ENCODE results near the gene GPANK1. TPM values are rescaled to one million over a fixed set of nuclear protein-coding genes. Genes with fewer than 3 reads are reported as not detected.

The GPANK1 gene
- total and polyA plus RNA-seq, 9 of the 15 experiments (the other 6 are each of a cell fraction or from before 2014, with no cell fraction given) = 32.2 to 111 (median 46.3) TPM

GRCh38 chr6:31620586-31621319, 44.0 kb downstream of the GPANK1 start, which contains the start of gene PRRC2A (continued):
- no peak for TF ChIP-seq NFE2L1 (tag; IDR thresholded peaks at IDR 0.05; ENCODE audit: borderline replicate concordance, low read depth)
- TF ChIP-seq PTTG1 (tag; IDR thresholded peaks at IDR 0.05; ENCODE audit: low read depth) = no peak
- peak; percentile 1 for TF ChIP-seq CTCFL (IDR thresholded peaks at IDR 0.05; ENCODE audit: borderline replicate concordance, insufficient read depth, low read depth, low read length, poor library complexity, severe bottlenecking)
- peak; percentile 93 for TF ChIP-seq POLR2G (IDR thresholded peaks at IDR 0.05; ENCODE audit: low read depth, low read length)
- no peak for TF ChIP-seq TEAD2 (tag; IDR thresholded peaks at IDR 0.05)
- TF ChIP-seq KDM2B (CRISPR knock-in tag; IDR thresholded peaks at IDR 0.05) = no peak
- TF ChIP-seq ZC3H4 (CRISPR knock-in tag; IDR thresholded peaks at IDR 0.05; ENCODE audit: borderline replicate concordance) = no peak
- no peak for TF ChIP-seq TAL1 (IDR thresholded peaks at IDR 0.05)
- TF ChIP-seq SREBF2 (CRISPR knock-in tag; IDR thresholded peaks at IDR 0.05) = no peak
- no peak; the same call in 1 of the 2 replicates for TF ChIP-seq ILF3 (IDR thresholded peaks at IDR 0.05; ENCODE audit: borderline replicate concordance)
- no peak for TF ChIP-seq DDX20 (tag; IDR thresholded peaks at IDR 0.05; ENCODE audit: low read depth)
- TF ChIP-seq ZFPM2 (CRISPR knock-in tag; IDR thresholded peaks at IDR 0.05) = 0 out of 2 replicates have a peak, but pooled peaks have one; percentile 80
- TF ChIP-seq DEAF1 (CRISPR knock-in tag; IDR thresholded peaks at IDR 0.05) = peak; percentile 32; the same call in 1 of the 2 replicates
- 0 out of 2 replicates have a peak, but pooled peaks have one; percentile 57 for TF ChIP-seq ESRRB (CRISPR knock-in tag; IDR thresholded peaks at IDR 0.05; ENCODE audit: borderline replicate concordance)
- no peak for TF ChIP-seq ARID3A (IDR thresholded peaks at IDR 0.05; ENCODE audit: borderline replicate concordance, low read depth, low read length)
- peak in 2 of 3 experiments; percentile 18 to 79; a peak in 2 of 6 replicates for TF ChIP-seq ZBTB11 (CRISPR knock-in tag; IDR thresholded peaks at IDR 0.05)
- TF ChIP-seq CREBBP (IDR thresholded peaks at IDR 0.05; ENCODE audit: low read depth, low read length) = no peak
